ENCODE data around the gene PLAAT4. TPM values are rescaled to one million over a fixed set of nuclear protein-coding genes. Genes with fewer than 3 reads are reported as not detected.
"Not testable (repeated sequence)": the region's sequence is repeated elsewhere in the genome, so short reads cannot be mapped to it uniquely, and the experiment has no call there.

The PLAAT4 gene
- total and polyA plus RNA-seq, 2 experiments from 2014 or later, result 0.69 to 4.6 TPM

DNA sequence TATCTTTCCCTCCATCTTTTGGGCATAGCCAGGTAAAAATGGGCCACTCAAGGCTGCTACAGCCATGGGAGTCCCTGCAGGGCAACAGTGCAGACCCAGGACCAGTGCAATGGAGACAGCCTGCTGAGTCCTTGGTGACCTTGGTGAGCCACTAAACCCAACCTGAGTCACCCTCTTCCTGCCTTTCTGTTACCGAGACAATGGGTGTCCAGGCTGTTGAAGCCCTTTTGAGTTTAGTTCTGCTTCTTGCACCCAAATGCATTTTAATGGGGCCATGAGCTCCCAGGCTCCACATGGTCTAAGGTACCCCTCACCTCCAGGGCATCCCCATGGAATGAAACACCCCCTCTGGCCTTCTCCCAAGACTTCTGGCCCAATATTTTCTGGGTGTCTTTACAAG lies 874 bp upstream of the PLAAT4 start (continued):
- TF ChIP-seq, protein P1, sequence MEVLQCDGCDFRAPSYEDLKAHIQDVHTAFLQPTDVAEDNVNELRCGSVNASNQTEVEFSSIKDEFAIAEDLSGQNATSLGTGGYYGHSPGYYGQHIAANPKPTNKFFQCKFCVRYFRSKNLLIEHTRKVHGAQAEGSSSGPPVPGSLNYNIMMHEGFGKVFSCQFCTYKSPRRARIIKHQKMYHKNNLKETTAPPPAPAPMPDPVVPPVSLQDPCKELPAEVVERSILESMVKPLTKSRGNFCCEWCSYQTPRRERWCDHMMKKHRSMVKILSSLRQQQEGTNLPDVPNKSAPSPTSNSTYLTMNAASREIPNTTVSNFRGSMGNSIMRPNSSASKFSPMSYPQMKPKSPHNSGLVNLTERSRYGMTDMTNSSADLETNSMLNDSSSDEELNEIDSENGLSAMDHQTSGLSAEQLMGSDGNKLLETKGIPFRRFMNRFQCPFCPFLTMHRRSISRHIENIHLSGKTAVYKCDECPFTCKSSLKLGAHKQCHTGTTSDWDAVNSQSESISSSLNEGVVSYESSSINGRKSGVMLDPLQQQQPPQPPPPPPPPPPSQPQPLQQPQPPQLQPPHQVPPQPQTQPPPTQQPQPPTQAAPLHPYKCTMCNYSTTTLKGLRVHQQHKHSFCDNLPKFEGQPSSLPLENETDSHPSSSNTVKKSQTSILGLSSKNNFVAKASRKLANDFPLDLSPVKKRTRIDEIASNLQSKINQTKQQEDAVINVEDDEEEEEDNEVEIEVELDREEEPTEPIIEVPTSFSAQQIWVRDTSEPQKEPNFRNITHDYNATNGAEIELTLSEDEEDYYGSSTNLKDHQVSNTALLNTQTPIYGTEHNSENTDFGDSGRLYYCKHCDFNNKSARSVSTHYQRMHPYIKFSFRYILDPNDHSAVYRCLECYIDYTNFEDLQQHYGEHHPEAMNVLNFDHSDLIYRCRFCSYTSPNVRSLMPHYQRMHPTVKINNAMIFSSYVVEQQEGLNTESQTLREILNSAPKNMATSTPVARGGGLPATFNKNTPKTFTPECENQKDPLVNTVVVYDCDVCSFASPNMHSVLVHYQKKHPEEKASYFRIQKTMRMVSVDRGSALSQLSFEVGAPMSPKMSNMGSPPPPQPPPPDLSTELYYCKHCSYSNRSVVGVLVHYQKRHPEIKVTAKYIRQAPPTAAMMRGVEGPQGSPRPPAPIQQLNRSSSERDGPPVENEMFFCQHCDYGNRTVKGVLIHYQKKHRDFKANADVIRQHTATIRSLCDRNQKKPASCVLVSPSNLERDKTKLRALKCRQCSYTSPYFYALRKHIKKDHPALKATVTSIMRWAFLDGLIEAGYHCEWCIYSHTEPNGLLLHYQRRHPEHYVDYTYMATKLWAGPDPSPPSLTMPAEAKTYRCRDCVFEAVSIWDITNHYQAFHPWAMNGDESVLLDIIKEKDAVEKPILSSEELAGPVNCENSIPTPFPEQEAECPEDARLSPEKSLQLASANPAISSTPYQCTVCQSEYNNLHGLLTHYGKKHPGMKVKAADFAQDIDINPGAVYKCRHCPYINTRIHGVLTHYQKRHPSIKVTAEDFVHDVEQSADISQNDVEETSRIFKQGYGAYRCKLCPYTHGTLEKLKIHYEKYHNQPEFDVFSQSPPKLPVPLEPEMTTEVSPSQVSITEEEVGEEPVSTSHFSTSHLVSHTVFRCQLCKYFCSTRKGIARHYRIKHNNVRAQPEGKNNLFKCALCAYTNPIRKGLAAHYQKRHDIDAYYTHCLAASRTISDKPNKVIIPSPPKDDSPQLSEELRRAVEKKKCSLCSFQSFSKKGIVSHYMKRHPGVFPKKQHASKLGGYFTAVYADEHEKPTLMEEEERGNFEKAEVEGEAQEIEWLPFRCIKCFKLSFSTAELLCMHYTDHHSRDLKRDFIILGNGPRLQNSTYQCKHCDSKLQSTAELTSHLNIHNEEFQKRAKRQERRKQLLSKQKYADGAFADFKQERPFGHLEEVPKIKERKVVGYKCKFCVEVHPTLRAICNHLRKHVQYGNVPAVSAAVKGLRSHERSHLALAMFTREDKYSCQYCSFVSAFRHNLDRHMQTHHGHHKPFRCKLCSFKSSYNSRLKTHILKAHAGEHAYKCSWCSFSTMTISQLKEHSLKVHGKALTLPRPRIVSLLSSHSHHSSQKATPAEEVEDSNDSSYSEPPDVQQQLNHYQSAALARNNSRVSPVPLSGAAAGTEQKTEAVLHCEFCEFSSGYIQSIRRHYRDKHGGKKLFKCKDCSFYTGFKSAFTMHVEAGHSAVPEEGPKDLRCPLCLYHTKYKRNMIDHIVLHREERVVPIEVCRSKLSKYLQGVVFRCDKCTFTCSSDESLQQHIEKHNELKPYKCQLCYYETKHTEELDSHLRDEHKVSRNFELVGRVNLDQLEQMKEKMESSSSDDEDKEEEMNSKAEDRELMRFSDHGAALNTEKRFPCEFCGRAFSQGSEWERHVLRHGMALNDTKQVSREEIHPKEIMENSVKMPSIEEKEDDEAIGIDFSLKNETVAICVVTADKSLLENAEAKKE (CRISPR knock-in tag; IDR thresholded peaks at IDR 0.05), result no peak
- no peak for TF ChIP-seq POLR2AphosphoS5 (IDR thresholded peaks at IDR 0.05; ENCODE audit: low read depth)

DNA sequence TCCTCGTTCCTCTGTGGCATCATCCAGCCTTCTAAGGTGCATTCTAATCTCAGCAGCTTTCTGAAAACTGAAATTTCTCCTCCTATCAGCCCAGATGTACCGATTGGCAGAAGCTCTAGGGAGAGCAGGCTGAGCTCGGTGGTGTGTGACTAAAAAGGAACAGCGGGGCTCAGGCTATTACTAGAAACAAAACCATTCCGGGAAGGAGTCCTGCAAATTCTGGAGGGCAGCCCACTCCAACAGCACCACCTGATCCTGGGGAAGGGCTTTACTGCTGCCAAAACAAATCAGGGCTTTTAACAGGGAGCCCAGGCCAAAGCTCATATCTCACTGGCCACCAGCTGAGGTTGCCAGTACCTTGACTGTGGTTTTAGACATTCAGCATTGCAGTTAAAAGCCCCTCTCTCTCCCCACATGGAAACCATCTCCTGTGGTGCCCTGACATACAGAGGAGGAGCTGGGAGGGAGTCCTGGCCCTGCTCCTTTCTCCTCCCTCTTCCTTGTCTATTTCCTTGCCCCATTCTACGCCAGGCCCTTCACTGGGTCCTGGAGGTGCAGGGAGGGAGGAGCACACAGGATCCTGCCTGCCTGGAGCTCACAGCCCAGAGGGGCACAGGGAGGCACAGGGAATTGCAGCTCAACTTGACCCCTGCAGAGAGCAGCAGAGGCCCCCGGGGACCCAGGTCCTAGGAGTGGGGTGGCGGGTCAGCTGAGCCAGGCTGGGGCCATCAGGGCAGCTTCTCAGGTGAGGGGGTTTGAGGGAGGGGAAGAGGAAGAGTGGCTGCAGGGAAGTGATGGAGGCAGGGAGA lies 889 bp downstream of the PLAAT4 start:
- Histone ChIP-seq H3K27me3 (ENCODE audit: insufficient read depth) (no peaks in the 10 kb centered on the region), H3K4me3 (no peak overlapping the region), H4K20me1 (replicated peaks; ENCODE audit: insufficient read depth) (no peaks in the 10 kb centered on the region), H2AFZ (no peak overlapping the region), H3K4me2 (no peak overlapping the region), H3F3A (replicated peaks; ENCODE audit: low read depth) (0 out of 2 replicates have a peak, but pooled peaks cover 8% of the 10 kb centered on the region), H3K9me2 (ENCODE audit: insufficient read depth) (peaks cover 9% of the 10 kb centered on the region; the same call in 1 of the 2 replicates), H3K79me2 (replicated peaks; ENCODE audit: insufficient read depth) (no peaks in the 10 kb centered on the region), H3K4me1 (ENCODE audit: insufficient read depth) (peaks cover 10% of the 10 kb centered on the region), H3K36me3 (ENCODE audit: insufficient read depth) (no peaks in the 10 kb centered on the region), H3K27ac (ENCODE audit: low read depth) (no peak overlapping the region)
- no peak overlapping the region for H3K4me3 Mint-ChIP-seq
- ATAC-seq (peak; percentile 14; the same call in 1 of the 3 replicates), DNase-seq (ENCODE audit: low spot score) (no peak)
- H3K9me3 Mint-ChIP-seq, result no peaks in the 10 kb centered on the region
- TF ChIP-seq, protein P2, sequence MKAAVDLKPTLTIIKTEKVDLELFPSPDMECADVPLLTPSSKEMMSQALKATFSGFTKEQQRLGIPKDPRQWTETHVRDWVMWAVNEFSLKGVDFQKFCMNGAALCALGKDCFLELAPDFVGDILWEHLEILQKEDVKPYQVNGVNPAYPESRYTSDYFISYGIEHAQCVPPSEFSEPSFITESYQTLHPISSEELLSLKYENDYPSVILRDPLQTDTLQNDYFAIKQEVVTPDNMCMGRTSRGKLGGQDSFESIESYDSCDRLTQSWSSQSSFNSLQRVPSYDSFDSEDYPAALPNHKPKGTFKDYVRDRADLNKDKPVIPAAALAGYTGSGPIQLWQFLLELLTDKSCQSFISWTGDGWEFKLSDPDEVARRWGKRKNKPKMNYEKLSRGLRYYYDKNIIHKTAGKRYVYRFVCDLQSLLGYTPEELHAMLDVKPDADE (IDR thresholded peaks at IDR 0.05), result no peak
- TF ChIP-seq ZNF331 (CRISPR knock-in tag; IDR thresholded peaks at IDR 0.05; ENCODE audit: low read depth) (no peak), NANOG (IDR thresholded peaks at IDR 0.05; ENCODE audit: borderline replicate concordance) (no peak), EZH2phosphoT487 (IDR thresholded peaks at IDR 0.05; ENCODE audit: unreplicated experiment) (no peak), POLR2AphosphoS5 (IDR thresholded peaks at IDR 0.05; ENCODE audit: low read depth) (no peak), JUNB (IDR thresholded peaks at IDR 0.05; ENCODE audit: unreplicated experiment) (no peak), EZH2 (IDR thresholded peaks at IDR 0.05; ENCODE audit: low read depth, unreplicated experiment) (no peak)
- TF ChIP-seq, protein P3, sequence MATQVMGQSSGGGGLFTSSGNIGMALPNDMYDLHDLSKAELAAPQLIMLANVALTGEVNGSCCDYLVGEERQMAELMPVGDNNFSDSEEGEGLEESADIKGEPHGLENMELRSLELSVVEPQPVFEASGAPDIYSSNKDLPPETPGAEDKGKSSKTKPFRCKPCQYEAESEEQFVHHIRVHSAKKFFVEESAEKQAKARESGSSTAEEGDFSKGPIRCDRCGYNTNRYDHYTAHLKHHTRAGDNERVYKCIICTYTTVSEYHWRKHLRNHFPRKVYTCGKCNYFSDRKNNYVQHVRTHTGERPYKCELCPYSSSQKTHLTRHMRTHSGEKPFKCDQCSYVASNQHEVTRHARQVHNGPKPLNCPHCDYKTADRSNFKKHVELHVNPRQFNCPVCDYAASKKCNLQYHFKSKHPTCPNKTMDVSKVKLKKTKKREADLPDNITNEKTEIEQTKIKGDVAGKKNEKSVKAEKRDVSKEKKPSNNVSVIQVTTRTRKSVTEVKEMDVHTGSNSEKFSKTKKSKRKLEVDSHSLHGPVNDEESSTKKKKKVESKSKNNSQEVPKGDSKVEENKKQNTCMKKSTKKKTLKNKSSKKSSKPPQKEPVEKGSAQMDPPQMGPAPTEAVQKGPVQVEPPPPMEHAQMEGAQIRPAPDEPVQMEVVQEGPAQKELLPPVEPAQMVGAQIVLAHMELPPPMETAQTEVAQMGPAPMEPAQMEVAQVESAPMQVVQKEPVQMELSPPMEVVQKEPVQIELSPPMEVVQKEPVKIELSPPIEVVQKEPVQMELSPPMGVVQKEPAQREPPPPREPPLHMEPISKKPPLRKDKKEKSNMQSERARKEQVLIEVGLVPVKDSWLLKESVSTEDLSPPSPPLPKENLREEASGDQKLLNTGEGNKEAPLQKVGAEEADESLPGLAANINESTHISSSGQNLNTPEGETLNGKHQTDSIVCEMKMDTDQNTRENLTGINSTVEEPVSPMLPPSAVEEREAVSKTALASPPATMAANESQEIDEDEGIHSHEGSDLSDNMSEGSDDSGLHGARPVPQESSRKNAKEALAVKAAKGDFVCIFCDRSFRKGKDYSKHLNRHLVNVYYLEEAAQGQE (IDR thresholded peaks at IDR 0.05; ENCODE audit: unreplicated experiment), result no peak
- no peak overlapping the region for H3K27ac Mint-ChIP-seq
- H3K27me3 Mint-ChIP-seq (ENCODE audit: insufficient read depth, low read depth, poor library complexity), result peaks cover 10% of the 10 kb centered on the region
- H3K4me1 Mint-ChIP-seq, result peaks cover 21% of the 10 kb centered on the region
- no peaks in the 10 kb centered on the region; the same call in 2 of the 3 replicates for H3K36me3 Mint-ChIP-seq (ENCODE audit: low read depth)

DNA sequence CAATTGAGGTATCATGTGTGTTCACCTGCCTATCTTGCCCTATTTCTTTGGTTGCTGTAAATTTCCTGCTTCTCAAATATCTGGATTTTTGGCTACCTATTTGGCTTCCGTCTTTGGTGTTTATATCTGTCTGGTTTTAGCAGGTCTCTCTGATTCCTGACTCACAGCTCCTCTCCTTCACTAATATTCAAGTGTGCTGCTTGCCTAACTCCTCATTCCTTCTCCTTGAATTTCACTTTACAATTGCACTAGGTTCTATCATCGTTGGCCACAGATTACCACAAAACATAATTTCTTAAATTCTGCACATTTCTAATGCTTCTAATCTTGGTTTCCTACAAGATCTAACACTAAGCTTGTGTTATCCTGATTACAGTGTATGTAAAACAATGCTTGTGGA lies 5.9 kb downstream of the PLAAT4 start:
- not testable (repeated sequence) for H3K4me3 Mint-ChIP-seq; H3K36me3 ChIP-seq (ENCODE audit: insufficient read depth); H3K4me2 ChIP-seq; H3K4me1 Mint-ChIP-seq; H3K27me3 ChIP-seq (ENCODE audit: insufficient read depth); H3K36me3 Mint-ChIP-seq (ENCODE audit: low read depth); H3K4me3 ChIP-seq; H3F3A ChIP-seq (replicated peaks; ENCODE audit: low read depth); H3K79me2 ChIP-seq (replicated peaks; ENCODE audit: insufficient read depth); DNase-seq (ENCODE audit: low spot score); H2AFZ ChIP-seq; H4K20me1 ChIP-seq (replicated peaks; ENCODE audit: insufficient read depth); ATAC-seq; H3K9me3 Mint-ChIP-seq; H3K27me3 Mint-ChIP-seq (ENCODE audit: insufficient read depth, low read depth, poor library complexity); H3K27ac ChIP-seq (ENCODE audit: low read depth); H3K4me1 ChIP-seq (ENCODE audit: insufficient read depth); H3K27ac Mint-ChIP-seq
- H3K9me2 ChIP-seq (ENCODE audit: insufficient read depth), result peaks cover 15% of the 10 kb centered on the region; the same call in 1 of the 2 replicates
